LNCaP clone FGC (cell line): ENCODE data around the gene TNNI3K.

Source experiments
- DNase-seq: peaks from one replicate; pipeline ENCODE4 v3.0.0-alpha.2; 2011; ENCODE audit warnings: low read depth
- H3K4me3 ChIP-seq: 2 replicates; pipeline ENCODE4 v1.5.1; 2011; ENCODE audit warnings: mild to moderate bottlenecking, low read depth, low read length, control low read depth
- CTCF ChIP-seq: IDR thresholded peaks from 2 replicates; pipeline ENCODE4 v1.5.1; 2012; ENCODE audit warnings: mild to moderate bottlenecking; ENCODE audit not compliant: control insufficient read depth, insufficient read depth; ENCODE audit errors: extremely low read depth

The TNNI3K gene

DNA sequence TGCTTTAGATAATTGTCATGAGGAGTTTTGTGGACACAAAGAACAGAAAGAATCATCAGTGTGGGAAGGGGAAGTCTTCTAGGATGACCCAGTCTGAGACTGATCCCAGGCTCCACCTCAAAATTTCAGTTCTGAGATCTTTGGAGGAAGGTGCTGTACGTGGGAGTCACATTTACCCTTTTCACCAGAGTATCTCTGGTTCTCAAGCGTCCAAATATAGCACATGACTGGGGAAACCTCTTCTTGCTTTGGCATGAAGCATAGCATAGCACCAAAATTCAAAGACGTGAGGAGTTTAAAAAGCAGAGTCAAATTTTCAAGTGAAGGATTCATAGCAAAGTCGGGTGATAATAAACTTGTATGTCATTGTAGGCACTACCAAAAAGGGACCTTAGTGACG lies 180.7 kb downstream of the TNNI3K start:
- no peak for TF ChIP-seq CTCF
- no peak overlapping the region for H3K4me3 ChIP-seq
- no peak for DNase-seq

- DNase-seq, result no peak
- no peak overlapping the region for H3K4me3 ChIP-seq
- no peak for TF ChIP-seq CTCF
These were observed 184.4 kb downstream of the TNNI3K start for GRCh38 chr1:74419611-74420010.

- no peak for TF ChIP-seq CTCF
- no peak for DNase-seq
- no peak overlapping the region for H3K4me3 ChIP-seq
These were observed 185.3 kb downstream of the TNNI3K start for GRCh38 chr1:74420467-74420866.

DNA sequence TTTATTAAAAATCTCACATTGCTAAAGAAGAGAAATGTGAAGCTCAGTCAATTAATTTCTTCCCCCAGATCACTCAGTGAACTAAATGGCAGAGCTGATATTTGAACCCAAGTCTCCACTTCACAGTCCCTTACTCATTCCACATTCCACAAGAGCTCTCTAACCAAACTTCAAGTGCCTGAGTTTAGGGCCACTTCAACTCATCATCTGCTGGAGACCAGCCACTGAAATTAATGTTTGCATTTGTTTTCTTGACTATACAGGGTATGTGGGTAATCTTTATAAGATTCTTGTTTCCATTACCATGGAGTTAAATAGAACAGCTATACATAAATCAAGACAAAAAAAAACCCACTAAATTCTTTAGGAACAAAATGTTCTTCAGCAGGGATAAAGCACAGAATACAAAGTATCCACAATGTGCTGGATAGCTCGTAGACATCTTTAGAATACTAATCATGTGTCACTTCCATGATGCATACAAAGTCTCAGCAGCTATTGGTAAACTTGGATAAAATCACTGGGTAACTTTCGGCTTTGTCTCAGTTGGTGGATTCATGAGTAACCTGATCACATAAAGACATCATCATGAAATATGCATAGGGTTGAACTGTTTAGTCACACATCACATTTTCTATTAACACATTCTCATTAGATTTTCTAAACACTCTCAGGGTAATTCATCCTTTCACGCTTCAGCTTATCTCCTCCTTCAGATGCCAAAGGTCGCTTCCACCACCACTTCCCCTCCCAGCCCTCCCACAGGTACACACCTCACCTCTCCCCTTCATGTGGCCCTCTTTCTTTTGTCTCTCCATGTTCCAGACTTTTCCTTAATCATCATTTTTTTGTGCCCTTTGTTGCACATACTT lies 187.5 kb downstream of the TNNI3K start:
- no peak for TF ChIP-seq CTCF
- no peak for DNase-seq
- no peak overlapping the region for H3K4me3 ChIP-seq

DNA sequence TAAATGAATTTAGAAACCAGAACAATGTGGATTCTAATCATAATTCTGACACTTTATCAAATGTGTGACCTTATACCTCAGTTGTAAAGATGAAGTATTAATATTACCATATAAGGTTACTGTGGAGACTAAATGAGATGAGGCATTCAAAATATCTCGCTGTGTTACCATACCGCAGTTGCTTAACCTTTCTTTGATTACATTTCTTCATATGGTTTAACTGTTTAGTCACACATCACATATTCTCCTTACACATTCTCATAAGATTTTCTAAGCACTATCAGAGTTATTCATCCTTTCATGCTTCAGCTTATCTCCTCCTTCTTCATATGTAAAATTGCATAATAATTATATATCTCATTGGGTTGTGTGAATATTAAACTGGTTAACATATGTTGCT lies 188.3 kb downstream of the TNNI3K start:
- H3K4me3 ChIP-seq, result no peak overlapping the region
- no peak for TF ChIP-seq CTCF

GRCh38 chr1:74425676-74426075 lies 190.5 kb downstream of the TNNI3K start:
- no peak for TF ChIP-seq CTCF
- H3K4me3 ChIP-seq, result no peak overlapping the region
- no peak for DNase-seq

More for the DNA sequence above, 188.3 kb downstream of the TNNI3K start:
- DNase-seq, result no peak
